A673 (cell line): ENCODE data around the gene VAV2. TPM values are rescaled to one million over a fixed set of nuclear protein-coding genes. Genes with fewer than 3 reads are reported as not detected.

Source experiments
- BruUV-seq: library from RNA; stranded (reverse); fragments of 400-500 nt; replicated peaks from 2 replicates; lab custom pipeline; 2021; lab: Mats Ljungman, UMichigan
- CTCF ChIA-PET: fragments of 300-600 bp; sonication (Branson Sonifier 250); formaldehyde crosslinking; loops from one replicate; lab custom pipeline; 2022; ENCODE audit warnings: antibody characterized with exemption; lab: Charles Lee
- POLR2A ChIA-PET: fragments of 300-600 bp; sonication (Branson Sonifier 250); formaldehyde crosslinking; loops from one replicate; lab custom pipeline; 2022; ENCODE audit warnings: antibody characterized with exemption; ENCODE audit not compliant: low non-redundant PET; lab: Charles Lee
- DNase-seq: peaks from one replicate; pipeline ENCODE4 v3.0.0-alpha.2; 2015; ENCODE audit warnings: low spot score
- H3K27ac ChIP-seq: fragments of 200-600 bp; sonication (generic); 2 replicates; pipeline ENCODE4 v1.5.1; 2016; ENCODE audit warnings: mixed run types, low read depth, mild to moderate bottlenecking, mixed read lengths, antibody characterized with exemption, low read length; ENCODE audit not compliant: poor library complexity, severe bottlenecking
- H3K27me3 ChIP-seq: fragments of 200-600 bp; sonication (generic); replicated peaks from 2 replicates; pipeline ENCODE4 v1.6.1; 2017; ENCODE audit warnings: mixed run types, low read depth, mild to moderate bottlenecking, mixed read lengths, antibody characterized with exemption, low read length; ENCODE audit not compliant: insufficient read depth, poor library complexity
- H3K36me3 ChIP-seq: fragments of 200-600 bp; sonication (generic); 2 replicates; pipeline ENCODE4 v1.6.1; 2016; ENCODE audit warnings: mixed run types, mild to moderate bottlenecking, mixed read lengths, antibody characterized with exemption, low read length; ENCODE audit not compliant: insufficient read depth, poor library complexity, severe bottlenecking
- H3K4me1 ChIP-seq: fragments of 200-600 bp; sonication (generic); 2 replicates; pipeline ENCODE4 v1.6.1; 2017; ENCODE audit warnings: mixed run types, mild to moderate bottlenecking, mixed read lengths, antibody characterized with exemption, low read length; ENCODE audit not compliant: insufficient read depth, poor library complexity, severe bottlenecking
- H3K4me3 ChIP-seq: fragments of 200-600 bp; sonication (generic); 2 replicates; pipeline ENCODE4 v1.5.1; 2016; ENCODE audit warnings: low read depth, mixed run types, mild to moderate bottlenecking, mixed read lengths, low read length; ENCODE audit not compliant: poor library complexity, severe bottlenecking
- H3K9me3 ChIP-seq: fragments of 200-600 bp; sonication (generic); 2 replicates; pipeline ENCODE4 v1.6.1; 2016; ENCODE audit warnings: mixed run types, low read depth, mild to moderate bottlenecking, mixed read lengths, antibody characterized with exemption, low read length; ENCODE audit not compliant: poor library complexity, severe bottlenecking
- CTCF ChIP-seq: fragments of 300-800, 200-600 bp; sonication (generic); conservative IDR thresholded peaks from 2 replicates; pipeline ENCODE4 v1.5.1; 2017; ENCODE audit warnings: low read depth, mild to moderate bottlenecking, antibody characterized with exemption, low read length, moderate library complexity, mixed read lengths
- EZH2 ChIP-seq: fragments of 200-600 bp; sonication (generic); IDR thresholded peaks from 2 replicates; pipeline ENCODE4 v1.6.1; 2017; ENCODE audit warnings: borderline replicate concordance, low read depth, mild to moderate bottlenecking, mixed read lengths, antibody characterized with exemption, low read length; ENCODE audit not compliant: poor library complexity, severe bottlenecking
- intact Hi-C: fragments of 100-400 bp; cut with micrococcal nuclease; formaldehyde crosslinking; loops from one replicate; pipeline ENCODE4 v1.10.0; 2022; ENCODE audit not compliant: unreplicated experiment
- total RNA-seq: library from RNA; stranded (reverse); gene quantifications from 2 replicates; pipeline ENCODE4 v1.2.3, GENCODE V29; 2021

VAV2 gene
- total RNA-seq, 1 experiment from 2014 or later = 16.4 TPM

GRCh38 chr9:133919253-133920115, 72.6 kb downstream of the VAV2 start:
- POLR2A ChIA-PET = no interaction called here
- intact Hi-C loops = no loop called here
- Histone ChIP-seq H3K36me3 (no peaks in the 10 kb centered on the region), H3K27ac (no peak overlapping the region), H3K4me3 (no peak overlapping the region), H3K4me1 (peaks cover 8% of the 10 kb centered on the region), H3K9me3 (no peaks in the 10 kb centered on the region), H3K27me3 (no peaks in the 10 kb centered on the region)
- CTCF ChIA-PET = no interaction called here
- DNase-seq = no peak
- TF ChIP-seq CTCF = no peak
- no peak for TF ChIP-seq EZH2
- no TSS peak for BruUV-seq

GRCh38 chr9:133918111-133918813, 73.9 kb downstream of the VAV2 start:
- Histone ChIP-seq H3K4me3 (no peak overlapping the region), H3K27ac (no peak overlapping the region), H3K4me1 (peaks cover 8% of the 10 kb centered on the region), H3K27me3 (no peaks in the 10 kb centered on the region), H3K36me3 (no peaks in the 10 kb centered on the region), H3K9me3 (no peaks in the 10 kb centered on the region)
- intact Hi-C loops = no loop called here
- no peak for DNase-seq
- ChIA-PET POLR2A (no interaction called here), CTCF (no interaction called here)
- TF ChIP-seq CTCF = no peak
- no peak for TF ChIP-seq EZH2
- no TSS peak for BruUV-seq

GRCh38 chr9:133917375-133917774, 74.7 kb downstream of the VAV2 start:
- H3K9me3 ChIP-seq = no peaks in the 10 kb centered on the region
- TF ChIP-seq CTCF = no peak
- no peak for TF ChIP-seq EZH2
- no peak overlapping the region for H3K27ac ChIP-seq
- peaks cover 8% of the 10 kb centered on the region for H3K4me1 ChIP-seq
- CTCF ChIA-PET = no interaction called here
- no peaks in the 10 kb centered on the region for H3K27me3 ChIP-seq
- no TSS peak for BruUV-seq
- intact Hi-C loops = no loop called here
- no peaks in the 10 kb centered on the region for H3K36me3 ChIP-seq
- POLR2A ChIA-PET = no interaction called here
- no peak for DNase-seq
- H3K4me3 ChIP-seq = no peak overlapping the region
